Omental fat pad (tissue), 4 donors: ENCODE results near the gene LSP1. TPM values are rescaled to one million over a fixed set of nuclear protein-coding genes. Genes with fewer than 3 reads are reported as not detected.

Source experiments
- ATAC-seq: fragments of 150-250 bp; one replicate; pipeline ENCODE4 v1.9.1; 2016; ENCODE audit warnings: mild to moderate bottlenecking, moderate library complexity; ENCODE audit not compliant: low FRiP score
- DNase-seq: peaks from one replicate; pipeline ENCODE4 v3.0.0-alpha.2; 2019; ENCODE audit warnings: low spot score
- CTCF ChIP-seq, 3 donors: fragments of 450-650 bp; IDR thresholded peaks; one replicate each; pipeline ENCODE4 v1.5.1; 2016 to 2017; ENCODE audit warnings: antibody characterized with exemption in 3 of 3, mild to moderate bottlenecking in 3 of 3, moderate library complexity in 2 of 3
- total RNA-seq, 4 donors: library from RNA; depleted of rRNA; stranded (reverse); fragments of >200 nt; gene quantifications; one replicate each; pipeline ENCODE4 v1.1.0, GENCODE V29; 2016

LSP1 gene
- total RNA-seq, 4 donors from 2014 or later: 12.1 to 71.2 (median 49.8) TPM

DNA sequence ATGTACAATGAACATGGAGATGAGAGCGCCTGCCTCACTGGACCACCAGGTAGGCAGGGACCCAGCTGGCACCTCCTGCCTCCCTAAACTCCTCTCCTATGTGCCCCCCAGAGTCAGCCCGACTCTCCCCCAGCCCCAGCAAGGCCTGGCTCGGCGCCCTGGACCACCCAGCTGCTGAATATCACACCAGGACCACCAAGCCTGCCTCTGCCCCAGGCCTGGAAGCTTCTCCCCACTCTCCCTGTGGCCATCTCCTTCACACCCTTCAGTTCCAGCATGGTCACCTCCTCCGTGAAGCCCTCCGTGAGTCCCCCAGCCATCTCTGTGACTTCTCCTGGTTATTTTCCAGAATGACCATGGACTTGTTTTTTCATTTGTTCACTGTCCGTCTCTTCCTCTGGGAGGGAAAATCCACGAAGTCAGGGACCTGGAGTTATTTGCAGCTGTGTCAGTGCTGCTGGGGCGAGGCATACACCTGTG, 6.4 kb upstream of the LSP1 start:
- TF ChIP-seq CTCF (IDR thresholded peaks at IDR 0.05): no peak
- no peak for DNase-seq
- no peak for ATAC-seq

GRCh38 chr11:1847006-1847735, 5.7 kb upstream of the LSP1 start:
- no peak for TF ChIP-seq CTCF (IDR thresholded peaks at IDR 0.05)
- ATAC-seq (no peak), DNase-seq (no peak)

- no peak for TF ChIP-seq CTCF (IDR thresholded peaks at IDR 0.05)
- ATAC-seq (no peak), DNase-seq (no peak)
Measured at GRCh38 chr11:1847926-1848639, 4.8 kb upstream of the LSP1 start.

GRCh38 chr11:1848640-1849430, 4.0 kb upstream of the LSP1 start:
- no peak for ATAC-seq
- DNase-seq: no peak
- no peak for TF ChIP-seq CTCF (IDR thresholded peaks at IDR 0.05)

DNA sequence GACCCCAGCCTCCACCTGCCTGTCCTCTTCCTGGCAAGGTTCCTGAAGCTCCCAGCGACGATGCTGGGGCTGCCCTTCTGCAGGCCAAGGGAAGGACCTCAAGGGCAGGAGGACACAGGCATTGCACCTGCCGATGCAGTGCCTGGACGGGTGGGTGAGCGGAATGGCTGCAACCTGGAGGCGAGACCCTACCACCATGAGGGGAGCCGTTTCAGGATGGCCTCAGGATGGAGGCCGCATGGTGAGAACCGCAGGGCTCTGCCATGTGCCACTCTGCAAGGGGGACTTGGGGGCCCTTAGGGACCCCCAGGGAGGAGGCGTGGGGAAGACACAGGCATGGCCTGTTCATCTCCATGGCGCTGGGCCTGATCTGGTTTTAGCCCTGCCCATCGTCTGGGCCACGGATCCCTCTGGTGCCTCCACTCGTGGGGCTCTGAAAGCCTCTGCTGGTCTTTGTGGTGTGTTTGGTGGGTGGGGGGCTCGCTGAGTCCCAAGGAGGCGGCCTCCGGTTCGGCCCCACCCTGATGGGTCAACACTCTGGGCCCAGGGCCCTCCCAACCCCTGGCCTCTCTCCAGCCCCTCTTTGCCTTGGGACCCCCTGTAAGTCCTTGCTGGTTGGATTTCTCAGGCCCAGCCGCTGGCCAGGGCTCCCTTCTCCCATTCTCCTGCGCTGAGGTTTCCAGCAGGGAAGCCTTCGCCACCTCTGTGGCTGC, 1.3 kb upstream of the LSP1 start:
- no peak for TF ChIP-seq CTCF (IDR thresholded peaks at IDR 0.05)
- no peak for DNase-seq
- no peak for ATAC-seq

GRCh38 chr11:1852271-1852876, 510 bp upstream of the LSP1 start:
- no peak for DNase-seq
- no peak for TF ChIP-seq CTCF (IDR thresholded peaks at IDR 0.05)
- no peak for ATAC-seq
